ENCODE measurements around the gene CEP76.
"Not testable (repeated sequence)": the region's sequence is repeated elsewhere in the genome, so short reads cannot be mapped to it uniquely, and the experiment has no call there.

CEP76 gene

GRCh38 chr18:12703664-12704063, 1.1 kb upstream of the CEP76 start:
- no peak for DNase-seq

DNA sequence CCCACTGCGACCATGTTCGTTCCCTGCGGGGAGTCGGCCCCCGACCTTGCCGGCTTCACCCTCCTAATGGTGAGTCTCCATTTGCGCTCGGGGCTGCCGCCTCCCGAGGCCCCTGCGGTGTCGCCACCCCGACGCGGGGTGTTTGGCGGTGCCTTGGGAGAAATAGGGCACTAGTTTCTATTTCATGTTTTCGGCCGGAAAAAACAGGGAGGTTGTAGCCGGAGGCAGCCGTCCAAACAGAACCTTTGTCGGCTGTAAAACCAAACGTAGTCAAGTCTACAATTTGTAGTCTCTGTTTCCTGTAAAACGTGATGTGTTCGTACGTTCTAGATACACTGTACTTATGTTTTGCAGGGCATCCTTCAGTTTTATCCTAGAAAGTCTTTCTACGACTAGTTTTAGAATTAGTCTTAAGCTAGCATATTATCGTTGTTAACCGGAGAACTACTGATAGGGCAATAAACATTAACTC, 609 bp upstream of the CEP76 start:
- DNase-seq: no peak

DNA sequence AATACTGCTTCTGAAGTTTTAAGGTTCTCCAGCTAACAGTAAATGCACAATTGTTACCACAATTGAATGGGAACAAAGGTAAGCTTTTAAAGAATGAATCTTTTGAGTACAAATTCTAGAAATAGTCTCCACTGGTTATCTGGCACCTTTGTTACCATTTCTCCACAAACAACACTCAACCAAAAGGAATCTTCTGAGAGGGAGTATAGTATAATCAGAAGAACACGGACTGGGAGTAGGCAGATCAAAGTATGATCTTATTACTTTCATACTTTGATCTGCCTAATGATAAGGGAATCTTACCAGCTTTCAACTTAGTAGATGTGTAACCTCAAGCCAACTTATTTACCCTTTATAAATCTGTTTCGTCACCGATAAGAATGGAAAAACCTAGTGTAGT, 1.4 kb downstream of the CEP76 start:
- no peak for DNase-seq

GRCh38 chr18:12699747-12700146, 2.8 kb downstream of the CEP76 start:
- no peak for DNase-seq

DNA sequence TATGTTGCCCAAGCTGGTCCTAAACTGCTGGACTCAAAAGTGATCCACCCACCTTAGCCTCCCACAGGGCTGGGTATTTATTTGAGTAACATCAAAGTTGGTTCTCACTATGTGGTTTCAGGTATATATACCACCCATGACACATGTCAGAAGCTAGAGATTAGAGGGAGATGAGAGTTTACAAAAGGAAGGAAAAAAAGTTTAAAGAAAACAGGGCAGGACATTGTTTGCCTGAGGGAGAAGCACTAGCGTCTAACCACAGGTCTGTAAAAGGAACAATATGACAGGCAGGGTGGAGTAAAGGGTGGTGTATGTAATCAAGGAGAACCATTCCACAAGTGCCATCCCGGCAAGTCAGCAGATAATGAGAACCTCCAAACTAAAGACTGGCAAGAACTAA, 8.5 kb downstream of the CEP76 start:
- no peak for DNase-seq

DNA sequence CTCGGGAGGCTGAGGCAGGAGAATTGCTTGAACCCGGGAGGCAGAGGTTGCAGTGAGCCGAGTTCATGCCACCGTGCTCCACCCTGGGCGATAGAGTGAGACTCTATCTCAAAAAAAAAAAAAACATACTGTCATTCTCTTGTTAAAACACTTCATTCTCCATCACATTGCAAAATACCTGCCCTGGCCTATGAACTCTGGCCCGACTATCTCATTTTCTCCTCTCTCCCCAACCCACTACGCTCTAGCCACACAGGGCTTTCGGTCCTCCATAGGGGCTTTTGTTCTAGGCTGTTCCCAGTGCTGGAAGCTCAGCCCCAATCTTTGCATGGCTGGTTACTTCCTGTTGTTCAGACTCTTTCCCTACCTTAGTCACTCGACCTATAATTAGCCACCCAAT, 10.3 kb downstream of the CEP76 start:
- no peak for DNase-seq

GRCh38 chr18:12689256-12689850, 13.2 kb downstream of the CEP76 start:
- DNase-seq: no peak

GRCh38 chr18:12686100-12686499, 16.4 kb downstream of the CEP76 start:
- DNase-seq: no peak

DNA sequence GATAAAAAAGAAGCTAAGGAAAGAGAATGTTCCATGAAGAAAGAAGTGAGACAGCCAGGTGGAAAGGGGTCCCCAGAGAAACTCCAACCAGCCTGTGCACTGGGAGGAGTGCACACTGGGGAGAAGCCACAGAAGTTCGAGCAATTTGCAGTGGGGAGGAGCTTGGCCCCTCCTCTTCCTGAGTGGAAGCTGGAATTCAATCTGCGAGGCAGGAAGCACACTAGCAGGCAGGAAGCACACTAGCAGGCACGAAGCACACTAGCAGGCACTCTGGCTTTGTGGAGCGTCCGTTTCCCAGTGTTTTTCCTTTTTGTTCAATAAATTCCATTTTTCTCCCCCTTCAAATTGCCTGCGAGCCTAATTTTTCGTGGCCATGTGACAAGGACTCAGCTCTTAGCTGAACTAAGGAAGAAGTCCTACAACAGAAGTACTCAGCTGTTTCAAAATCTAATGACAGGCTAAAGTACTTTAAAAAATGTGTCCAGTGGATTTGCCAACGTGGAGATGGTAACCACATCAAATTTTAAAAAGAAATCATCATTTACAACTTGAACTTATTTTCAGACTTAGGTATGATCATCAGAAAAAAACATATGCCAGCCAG, 23.2 kb downstream of the CEP76 start:
- DNase-seq: no peak

GRCh38 chr18:12668041-12668440, 34.5 kb downstream of the CEP76 start:
- DNase-seq: no peak

DNA sequence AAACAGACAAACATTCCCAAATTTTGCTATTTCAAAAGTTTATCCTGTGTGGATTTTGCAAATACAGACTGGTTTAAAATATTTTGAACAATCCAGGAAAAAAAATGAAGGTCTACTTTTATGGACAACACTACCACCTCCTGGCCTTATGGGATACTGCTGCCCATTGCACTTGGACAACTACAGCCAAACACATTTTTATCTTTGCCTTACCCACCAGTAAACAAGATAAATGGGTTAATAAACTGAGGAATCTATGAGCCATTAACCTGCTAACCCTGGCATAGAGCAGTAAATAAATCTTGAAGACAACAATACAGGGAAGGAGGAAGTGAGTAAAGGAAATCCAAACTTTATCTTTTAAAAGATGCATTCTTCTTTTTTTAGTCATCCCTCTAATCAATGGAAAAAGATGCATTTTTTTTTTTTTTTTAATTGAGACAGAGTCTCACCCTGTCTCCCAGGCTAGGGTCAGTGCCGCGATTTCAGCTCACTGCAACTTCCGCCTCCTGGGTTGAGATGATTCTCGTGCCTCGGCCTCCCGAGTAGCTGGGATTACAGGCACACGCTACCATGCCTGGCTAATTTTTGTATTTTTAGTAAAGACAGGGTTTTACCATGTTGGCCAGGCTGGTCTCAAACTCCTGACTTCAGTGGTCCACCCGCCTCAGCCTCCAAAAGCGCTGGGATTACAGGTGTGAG, 42.5 kb downstream of the CEP76 start:
- no peak for DNase-seq

DNA sequence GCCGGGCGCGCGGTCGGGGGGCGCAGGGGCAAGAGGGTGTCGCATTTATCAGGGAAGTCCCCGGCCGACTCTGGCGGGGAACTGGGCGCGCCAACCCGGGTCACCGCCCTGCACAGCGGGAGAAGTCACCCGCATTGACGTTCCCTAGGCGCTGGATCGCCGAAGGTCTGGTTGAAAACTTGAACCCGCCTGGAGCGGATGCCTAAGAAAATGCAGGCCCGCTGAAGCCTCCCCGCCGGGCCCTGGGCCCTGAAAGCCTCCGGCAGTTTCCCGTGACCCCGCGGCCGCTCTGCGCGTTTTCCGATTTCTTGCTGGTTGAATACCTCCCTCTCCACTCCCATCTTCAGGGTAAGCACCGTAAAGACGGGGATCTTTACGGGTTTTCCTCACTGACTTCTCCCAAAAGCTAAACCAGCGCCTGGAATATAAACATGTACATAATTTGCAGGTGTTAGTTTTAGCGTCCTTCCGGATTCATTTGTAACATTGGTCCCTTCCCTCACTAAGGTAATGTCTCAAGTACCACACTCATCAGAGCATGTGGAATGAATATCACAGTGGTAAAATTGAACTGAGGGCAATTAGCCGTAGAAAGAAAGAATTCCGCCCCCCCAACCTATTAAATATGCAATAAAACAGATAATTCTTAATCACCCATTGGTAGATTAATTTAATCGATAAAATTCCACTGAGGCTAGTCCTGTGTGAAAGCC, 43.9 kb downstream of the CEP76 start:
- DNase-seq: no peak

DNA sequence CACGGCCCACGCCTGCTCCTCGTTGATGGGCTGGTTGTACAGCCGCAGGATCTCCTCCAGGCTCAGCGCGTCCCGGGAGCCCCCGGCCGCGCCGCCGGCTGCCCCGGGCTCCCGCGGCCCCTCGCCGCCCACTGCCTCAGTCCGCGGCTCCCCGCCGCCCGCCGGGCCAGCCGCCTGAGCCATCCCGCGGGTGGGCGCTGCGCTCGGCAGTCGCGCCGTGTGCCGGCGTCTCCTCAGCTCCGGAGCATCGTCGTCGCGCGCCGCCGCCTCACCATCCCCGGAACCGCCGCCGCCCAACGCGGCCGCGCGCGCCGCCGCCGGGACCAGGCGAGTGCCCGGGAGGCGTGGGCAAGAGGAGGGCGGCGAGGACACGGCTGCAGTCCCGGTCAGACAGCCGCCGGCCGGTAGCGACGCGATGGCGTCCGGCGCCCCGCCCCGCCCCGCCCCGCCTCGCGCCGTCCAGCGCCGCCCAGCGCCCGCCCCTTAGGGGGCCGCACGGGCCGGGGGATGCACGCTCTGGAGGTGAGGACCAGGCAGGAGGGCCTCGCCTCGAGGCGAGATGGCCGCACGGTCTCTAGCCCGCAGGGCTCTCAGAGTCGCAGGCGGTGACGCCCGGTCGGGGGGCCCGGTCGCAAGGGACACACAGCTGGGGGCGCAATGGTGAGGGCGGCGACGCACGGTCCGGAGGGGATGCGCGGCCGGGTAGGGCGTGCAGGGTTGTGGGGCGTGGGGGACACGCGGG, 44.7 kb downstream of the CEP76 start, which contains the start of gene SPIRE1:
TSS of gene SPIRE1 (minus strand) at position 424 of the 742 bp plus-strand sequence. CDS start at position 183, 241 bp downstream.
- DNase-seq: no peak

- DNase-seq: no peak
Measured at GRCh38 chr18:12656938-12657683, 45.4 kb downstream of the CEP76 start.

GRCh38 chr18:12656605-12656937, 46.0 kb downstream of the CEP76 start:
- DNase-seq: no peak

DNA sequence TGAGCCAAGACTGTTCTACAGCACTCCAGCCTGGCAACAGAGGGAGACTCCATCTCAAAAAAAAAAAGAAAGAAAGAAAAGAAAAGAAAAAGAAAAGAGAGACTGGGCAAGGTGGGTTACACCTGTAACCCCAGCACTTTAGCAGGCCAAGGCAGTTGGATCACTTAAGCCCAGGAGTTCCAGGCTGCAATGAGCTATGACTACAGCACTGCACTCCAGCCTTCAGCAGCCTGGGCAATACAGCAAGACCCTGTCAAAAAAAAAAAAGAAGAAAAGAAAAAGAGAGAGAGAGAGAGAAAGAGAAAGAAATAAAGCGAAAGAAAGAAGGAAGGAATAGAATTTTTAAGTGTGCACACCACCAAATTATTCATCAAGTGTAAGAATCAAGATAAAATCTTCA, 47.6 kb downstream of the CEP76 start:
- no peak for DNase-seq

GRCh38 chr18:12652861-12653401, 49.6 kb downstream of the CEP76 start:
- DNase-seq: no peak

DNA sequence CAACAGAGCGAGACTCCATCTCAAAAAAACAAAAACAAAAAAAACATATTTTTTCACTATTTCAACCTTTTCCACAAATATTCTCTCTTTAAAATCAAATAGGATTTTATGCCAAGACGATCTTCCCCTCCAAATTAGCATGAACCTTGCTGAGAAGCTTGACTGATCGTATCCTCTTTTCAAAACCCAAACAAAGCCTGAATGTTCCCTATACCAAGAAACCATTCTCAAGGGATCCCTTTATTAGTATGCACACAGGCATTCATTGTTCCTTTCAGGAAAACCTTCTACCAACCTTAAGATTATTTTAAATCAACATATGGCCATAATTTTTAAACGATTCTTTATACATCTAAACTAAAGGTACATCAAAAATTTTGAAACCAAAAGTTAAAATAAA, 50.9 kb downstream of the CEP76 start:
- no peak for DNase-seq

GRCh38 chr18:12647773-12648172, 54.8 kb downstream of the CEP76 start:
- DNase-seq: no peak

DNA sequence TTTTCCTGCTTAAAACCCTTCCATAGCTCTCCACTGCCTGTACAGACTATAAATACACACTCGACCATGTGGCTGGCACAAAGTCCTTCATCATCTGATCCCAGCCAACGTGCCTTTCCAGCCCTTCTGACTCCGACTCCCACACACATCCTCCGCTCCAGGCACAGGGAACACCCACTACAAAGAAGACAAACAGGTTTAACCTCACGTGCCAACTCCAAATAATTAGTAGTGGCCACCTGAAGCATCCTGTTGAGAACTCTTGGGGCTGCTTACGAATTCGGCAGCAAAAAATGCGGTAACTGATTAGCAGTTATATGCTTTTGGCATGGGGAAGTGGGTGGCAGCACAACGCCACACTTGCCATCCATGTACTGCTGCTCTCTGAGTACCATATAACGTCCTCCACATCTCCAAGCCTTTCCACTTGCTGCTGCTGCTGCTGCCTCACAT, 56.7 kb downstream of the CEP76 start:
- no peak for DNase-seq

GRCh38 chr18:12645254-12645653, 57.3 kb downstream of the CEP76 start:
- no peak for DNase-seq

GRCh38 chr18:12643756-12644155, 58.8 kb downstream of the CEP76 start:
- DNase-seq: not testable (repeated sequence)
